Measurements from ENCODE around the gene C10orf71.

Gene C10orf71

GRCh38 chr10:49295297-49295696 lies 3.7 kb upstream of the C10orf71 start:
- Histone ChIP-seq H3K27me3 (peaks cover 7% of the 10 kb centered on the region), H3K36me3 (no peaks in the 10 kb centered on the region), H3K4me1 (ENCODE audit: control insufficient read depth in 1 of 2, insufficient read depth in 1 of 2, low read depth in 1 of 2, low read length in 1 of 2) (no peaks in the 10 kb centered on the region), H3K4me3 (ENCODE audit: low read depth in 1 of 2, low read length in 1 of 2) (no peak overlapping the region), H3K27ac (no peak overlapping the region), H3K9me3 (no peaks in the 10 kb centered on the region)
- no peak for TF ChIP-seq CTCF (IDR thresholded peaks at IDR 0.05)

- no peak for TF ChIP-seq CTCF (IDR thresholded peaks at IDR 0.05)
- H3K27me3 ChIP-seq: peaks cover 7% of the 10 kb centered on the region
- no peaks in the 10 kb centered on the region for H3K9me3 ChIP-seq
- H3K27ac ChIP-seq: no peak overlapping the region
- no peaks in the 10 kb centered on the region for H3K36me3 ChIP-seq
- no peaks in the 10 kb centered on the region for H3K4me1 ChIP-seq (ENCODE audit: control insufficient read depth in 1 of 2, insufficient read depth in 1 of 2, low read depth in 1 of 2, low read length in 1 of 2)
- H3K4me3 ChIP-seq (ENCODE audit: low read depth in 1 of 2, low read length in 1 of 2): no peak overlapping the region
Observed at GRCh38 chr10:49296382-49296781, 2.6 kb upstream of the C10orf71 start.

GRCh38 chr10:49296836-49297235 lies 2.1 kb upstream of the C10orf71 start:
- H3K4me3 ChIP-seq (ENCODE audit: low read depth in 1 of 2, low read length in 1 of 2): no peak overlapping the region
- H3K36me3 ChIP-seq: no peaks in the 10 kb centered on the region
- no peak overlapping the region for H3K27ac ChIP-seq
- TF ChIP-seq CTCF (IDR thresholded peaks at IDR 0.05): no peak
- H3K27me3 ChIP-seq: peaks cover 7% of the 10 kb centered on the region
- H3K9me3 ChIP-seq: no peaks in the 10 kb centered on the region
- no peaks in the 10 kb centered on the region for H3K4me1 ChIP-seq (ENCODE audit: control insufficient read depth in 1 of 2, insufficient read depth in 1 of 2, low read depth in 1 of 2, low read length in 1 of 2)

- H3K27ac ChIP-seq: no peak overlapping the region
- H3K4me1 ChIP-seq (ENCODE audit: control insufficient read depth in 1 of 2, insufficient read depth in 1 of 2, low read depth in 1 of 2, low read length in 1 of 2): no peaks in the 10 kb centered on the region
- TF ChIP-seq CTCF (IDR thresholded peaks at IDR 0.05): no peak
- peaks cover 5% of the 10 kb centered on the region for H3K27me3 ChIP-seq
- H3K4me3 ChIP-seq (ENCODE audit: low read depth in 1 of 2, low read length in 1 of 2): no peak overlapping the region
- H3K36me3 ChIP-seq: no peaks in the 10 kb centered on the region
- H3K9me3 ChIP-seq: no peaks in the 10 kb centered on the region
Observed at GRCh38 chr10:49297818-49298670, 926 bp upstream of the C10orf71 start.

- no peak overlapping the region for H3K4me3 ChIP-seq (ENCODE audit: low read depth in 1 of 2, low read length in 1 of 2)
- no peaks in the 10 kb centered on the region for H3K9me3 ChIP-seq
- H3K36me3 ChIP-seq: no peaks in the 10 kb centered on the region
- no peak for TF ChIP-seq CTCF (IDR thresholded peaks at IDR 0.05)
- no peaks in the 10 kb centered on the region for H3K4me1 ChIP-seq (ENCODE audit: control insufficient read depth in 1 of 2, insufficient read depth in 1 of 2, low read depth in 1 of 2, low read length in 1 of 2)
- H3K27me3 ChIP-seq: peaks cover 8% of the 10 kb centered on the region
- no peak overlapping the region for H3K27ac ChIP-seq
Observed at GRCh38 chr10:49298671-49298982, 343 bp upstream of the C10orf71 start.
